ENCODE data around the gene DAAM1.
A peak's percentile ranks its signal among the peaks of the same experiment; 100 is the strongest.

Gene DAAM1

GRCh38 chr14:59207506-59207933 lies 19.1 kb downstream of the DAAM1 start:
- no peak overlapping the region for H3K4me3 ChIP-seq (ENCODE audit: low read depth, low read length)
- TF ChIP-seq, protein P1, sequence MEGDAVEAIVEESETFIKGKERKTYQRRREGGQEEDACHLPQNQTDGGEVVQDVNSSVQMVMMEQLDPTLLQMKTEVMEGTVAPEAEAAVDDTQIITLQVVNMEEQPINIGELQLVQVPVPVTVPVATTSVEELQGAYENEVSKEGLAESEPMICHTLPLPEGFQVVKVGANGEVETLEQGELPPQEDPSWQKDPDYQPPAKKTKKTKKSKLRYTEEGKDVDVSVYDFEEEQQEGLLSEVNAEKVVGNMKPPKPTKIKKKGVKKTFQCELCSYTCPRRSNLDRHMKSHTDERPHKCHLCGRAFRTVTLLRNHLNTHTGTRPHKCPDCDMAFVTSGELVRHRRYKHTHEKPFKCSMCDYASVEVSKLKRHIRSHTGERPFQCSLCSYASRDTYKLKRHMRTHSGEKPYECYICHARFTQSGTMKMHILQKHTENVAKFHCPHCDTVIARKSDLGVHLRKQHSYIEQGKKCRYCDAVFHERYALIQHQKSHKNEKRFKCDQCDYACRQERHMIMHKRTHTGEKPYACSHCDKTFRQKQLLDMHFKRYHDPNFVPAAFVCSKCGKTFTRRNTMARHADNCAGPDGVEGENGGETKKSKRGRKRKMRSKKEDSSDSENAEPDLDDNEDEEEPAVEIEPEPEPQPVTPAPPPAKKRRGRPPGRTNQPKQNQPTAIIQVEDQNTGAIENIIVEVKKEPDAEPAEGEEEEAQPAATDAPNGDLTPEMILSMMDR (IDR thresholded peaks at IDR 0.05; ENCODE audit: low read depth, low read length) = no peak

GRCh38 chr14:59208224-59208814 lies 19.9 kb downstream of the DAAM1 start:
- H3K4me3 ChIP-seq (ENCODE audit: low read depth, low read length) = 0 out of 2 replicates have a peak overlapping the region, but pooled peaks have one; percentile 6
- TF ChIP-seq, protein P1 (IDR thresholded peaks at IDR 0.05; ENCODE audit: low read depth, low read length) = no peak

DNA sequence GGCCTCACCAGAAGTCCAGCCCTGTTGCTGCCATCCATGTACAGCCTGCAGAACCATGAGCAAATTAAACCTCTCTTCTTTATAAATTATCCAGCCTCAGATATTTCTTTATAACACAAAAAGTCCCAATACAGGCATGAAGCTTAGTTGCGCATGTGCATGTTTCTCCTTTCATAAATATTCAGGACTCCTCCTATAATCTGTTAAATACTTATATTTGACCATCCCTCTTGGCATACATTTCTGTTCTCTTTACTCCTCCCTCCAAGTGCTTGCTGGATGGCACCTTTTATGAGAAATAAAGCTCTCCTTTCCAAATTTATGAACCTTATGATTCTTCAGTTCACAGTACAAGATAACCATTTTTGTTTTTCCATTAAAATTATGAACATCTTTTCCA lies 20.5 kb downstream of the DAAM1 start:
- TF ChIP-seq, protein P1 (IDR thresholded peaks at IDR 0.05; ENCODE audit: low read depth, low read length) = no peak
- H3K4me3 ChIP-seq (ENCODE audit: low read depth, low read length) = no peak overlapping the region

- H3K4me3 ChIP-seq (ENCODE audit: low read depth, low read length) = no peak overlapping the region
Measured at GRCh38 chr14:59210621-59211020, 22.2 kb downstream of the DAAM1 start.

DNA sequence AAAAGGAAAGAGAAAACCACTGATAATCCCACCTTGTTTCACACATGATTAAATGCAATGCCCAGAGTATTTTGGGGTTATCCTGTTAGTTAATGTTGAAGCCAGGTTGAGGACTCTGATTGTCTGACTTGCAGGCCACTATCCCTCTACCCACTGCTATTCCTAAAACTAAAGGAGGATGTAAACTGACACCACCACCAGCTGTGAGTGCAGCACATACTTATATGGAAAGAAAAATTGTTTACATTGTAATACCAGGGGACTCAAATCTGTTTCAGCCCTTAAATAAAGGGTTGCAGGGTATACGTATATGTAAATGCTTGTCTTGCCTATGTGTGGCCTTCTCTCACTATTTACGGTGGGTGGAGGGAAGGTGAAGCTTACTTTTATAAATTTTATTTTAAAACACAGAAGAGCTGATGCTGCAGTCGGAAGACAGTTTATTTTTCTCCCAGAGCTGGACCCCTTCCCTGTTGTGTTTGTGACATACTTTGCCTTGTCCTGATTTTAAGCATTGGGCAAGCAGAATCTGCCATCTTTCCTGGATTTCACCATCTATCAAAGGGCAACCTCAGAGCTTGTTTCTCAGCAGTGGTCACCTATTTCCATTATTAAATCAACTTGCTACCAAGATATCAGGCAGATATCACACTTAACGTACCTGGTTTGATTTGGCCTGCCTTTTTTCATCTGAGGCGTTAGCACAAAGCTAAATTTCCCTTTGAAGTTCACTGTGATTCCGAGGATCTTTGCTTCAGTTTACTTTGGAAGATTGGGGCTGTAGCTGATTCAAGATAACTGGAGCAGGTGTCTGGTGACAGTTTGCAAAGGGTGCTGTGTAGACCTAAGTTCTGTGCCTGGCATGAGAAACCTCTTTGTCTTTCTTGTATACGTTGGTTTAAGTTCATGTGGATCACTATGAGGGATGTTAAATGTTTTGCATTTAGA lies 25.2 kb downstream of the DAAM1 start:
- no peak overlapping the region for H3K4me3 ChIP-seq (ENCODE audit: low read depth, low read length)
- TF ChIP-seq, protein P1 (IDR thresholded peaks at IDR 0.05; ENCODE audit: low read depth, low read length) = no peak

More at GRCh38 chr14:59210621-59211020, 22.2 kb downstream of the DAAM1 start:
- TF ChIP-seq, protein P1 (IDR thresholded peaks at IDR 0.05; ENCODE audit: low read depth, low read length) = no peak

DNA sequence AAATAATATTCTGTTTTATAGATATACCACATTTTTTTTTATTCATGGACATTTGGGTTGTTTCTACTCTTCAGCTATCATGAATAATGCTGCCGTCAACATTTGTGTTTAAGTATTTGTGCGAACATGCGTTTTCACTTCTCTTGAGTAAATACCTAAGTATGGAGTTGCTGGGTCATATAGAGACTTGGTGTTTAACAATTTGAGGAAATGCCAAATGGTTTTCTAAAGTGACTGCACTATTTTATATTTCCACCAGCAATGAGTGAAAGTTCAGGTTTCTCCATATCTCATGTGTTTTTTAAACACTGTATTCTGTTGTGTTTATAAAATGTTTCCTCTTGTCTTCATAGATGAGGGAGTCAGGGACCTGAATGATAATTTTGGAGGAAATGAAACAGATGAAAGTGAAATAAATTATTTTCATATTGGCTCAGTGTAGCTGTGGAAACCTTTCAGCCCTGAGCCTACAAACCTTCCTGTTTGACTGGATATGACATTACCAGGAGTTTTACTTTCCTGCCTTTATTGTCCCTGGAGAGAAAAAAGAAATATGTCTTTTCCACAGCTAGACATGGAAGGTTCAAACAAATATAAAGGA lies 26.3 kb downstream of the DAAM1 start:
- H3K4me3 ChIP-seq (ENCODE audit: low read depth, low read length) = no peak overlapping the region
- TF ChIP-seq, protein P1 (IDR thresholded peaks at IDR 0.05; ENCODE audit: low read depth, low read length) = no peak

Data from WI38 (cell line).